GM12878 (cell line): Measurements from ENCODE around the gene TACR2. TPM values are rescaled to one million over a fixed set of nuclear protein-coding genes. Genes with fewer than 3 reads are reported as not detected.

ENCODE experiments used
- ATAC-seq: fragments of 200-7000 bp; cut with Tn5 transposase; 3 replicates; pipeline ENCODE4 v1.9.1; 2020; ENCODE audit warnings: mild to moderate bottlenecking, moderate library complexity
- BruUV-seq: library from RNA; stranded (reverse); fragments of 400-500 nt; replicated peaks from 2 replicates; lab custom pipeline; 2021; lab: Mats Ljungman, UMichigan
- CTCF ChIA-PET: fragments of 300-600 bp; sonication (Branson Sonifier 250); formaldehyde crosslinking; extraction: SDS; loops from one replicate; lab custom pipeline; 2021; ENCODE audit warnings: inconsistent platforms; lab: Yijun Ruan, JAX
- POLR2A ChIA-PET: fragments of 350-600 bp; formaldehyde crosslinking; extraction: SDS; loops from one replicate; lab custom pipeline; 2021; ENCODE audit warnings: inconsistent platforms; lab: Charles Lee
- RAD21 ChIA-PET: fragments of 300-600 bp; sonication (Branson Sonifier 250); formaldehyde crosslinking; loops from one replicate; lab custom pipeline; 2023; ENCODE audit warnings: antibody characterized with exemption; ENCODE audit not compliant: unreplicated experiment; lab: Charles Lee
- SMC1A ChIA-PET: fragments of 300-600 bp; sonication (Branson Sonifier 250); formaldehyde crosslinking; loops from one replicate; lab custom pipeline; 2023; ENCODE audit not compliant: unreplicated experiment, uncharacterized antibody; lab: Charles Lee
- DNase-seq: peaks from one replicate; pipeline ENCODE4 v3.0.0-alpha.2; 2011; ENCODE audit warnings: low read depth, low spot score
- FAIRE-seq: peaks from 3 replicates; lab custom pipeline; 2011; peaks lifted over from hg19 to GRCh38; lab: Jason Lieb, UNC
- H2AFZ ChIP-seq: 2 replicates; pipeline ENCODE4 v1.6.0; 2011; ENCODE audit warnings: low read depth, low read length, control low read depth; ENCODE audit not compliant: control insufficient read depth
- H3K27ac ChIP-seq: 2 replicates; pipeline ENCODE4 v1.5.1; 2011; ENCODE audit warnings: control low read depth; ENCODE audit not compliant: control insufficient read depth, insufficient read depth
- H3K27me3 ChIP-seq, 2 experiments: replicated peaks in 1 of 2; 2 replicates each; pipeline versions ENCODE4 v1.6.0 to v1.6.1; 2011; ENCODE audit warnings: low read length in 1 of 2; ENCODE audit not compliant: control insufficient read depth in 2 of 2, insufficient read depth in 2 of 2
- H3K36me3 ChIP-seq, 2 experiments: 2 replicates each; pipeline ENCODE4 v1.5.1; 2011; ENCODE audit warnings: low read length in 1 of 2; ENCODE audit not compliant: control insufficient read depth in 2 of 2, insufficient read depth in 2 of 2
- H3K4me1 ChIP-seq: 2 replicates; pipeline ENCODE4 v1.6.1; 2011; ENCODE audit warnings: mild to moderate bottlenecking, low read length, moderate library complexity, mixed read lengths; ENCODE audit not compliant: control insufficient read depth, insufficient read depth
- H3K4me2 ChIP-seq: 2 replicates; pipeline ENCODE4 v1.6.0; 2011; ENCODE audit warnings: control low read depth; ENCODE audit not compliant: control insufficient read depth, insufficient read depth
- H3K4me3 ChIP-seq: fragments of 200-600 bp; sonication (generic); 2 replicates; pipeline ENCODE4 v1.5.1; 2016
- H3K79me2 ChIP-seq: 2 replicates; pipeline ENCODE4 v1.6.0; 2011; ENCODE audit warnings: low read length; ENCODE audit not compliant: control insufficient read depth, insufficient read depth
- H3K9ac ChIP-seq: 2 replicates; pipeline ENCODE4 v1.8.0; 2011; ENCODE audit warnings: low read length, control low read depth, mixed read lengths; ENCODE audit not compliant: control insufficient read depth, insufficient read depth
- H3K9me3 ChIP-seq: replicated peaks from 3 replicates; pipeline ENCODE4 v1.5.1; 2011; ENCODE audit warnings: mild to moderate bottlenecking, low read length; ENCODE audit not compliant: control insufficient read depth, insufficient read depth
- H4K20me1 ChIP-seq: 2 replicates; pipeline ENCODE4 v1.6.0; 2011; ENCODE audit not compliant: control insufficient read depth, insufficient read depth
- POLR2AphosphoS5 ChIP-seq: IDR thresholded peaks from 2 replicates; pipeline ENCODE4 v1.6.1; 2011; ENCODE audit warnings: mild to moderate bottlenecking, low read length, inconsistent platforms
- STAT3 ChIP-seq: IDR thresholded peaks from 2 replicates; pipeline ENCODE4 v1.6.1; 2011; ENCODE audit warnings: low read depth, low read length, improper control_type of control experiment
- ZBTB11 ChIP-seq: fragments of 450-650 bp; formaldehyde crosslinking; IDR thresholded peaks from 2 replicates; pipeline ENCODE4 v1.5.0; 2022; ENCODE audit warnings: mild to moderate bottlenecking, missing genetic modification characterization
- ZSCAN29 ChIP-seq: fragments of 450-650 bp; IDR thresholded peaks from 2 replicates; pipeline ENCODE4 v1.6.1; 2017; ENCODE audit warnings: mild to moderate bottlenecking, moderate library complexity
- WGBS: methylation state at CpG from one replicate; pipeline ENCODE4 v1.1.6; 2016; ENCODE audit warnings: low lambda C conversion rate; ENCODE audit not compliant: insufficient replicate concordance, insufficient coverage; ENCODE audit errors: missing lambda C conversion rate; 5-methylcytosine and 5-hydroxymethylcytosine counted together
- in situ Hi-C: fragments of 300-500 bp; cut with MboI; formaldehyde crosslinking; loops from 9 replicates; pipeline ENCODE4 v1.14.3; 2018; ENCODE audit warnings: mixed read lengths
- intact Hi-C: fragments of 100-400 bp; cut with micrococcal nuclease; formaldehyde crosslinking; loops from one replicate; pipeline ENCODE4 v1.14.2; 2022; ENCODE audit not compliant: unreplicated experiment
- polyA plus RNA-seq, 11 experiments: library from polyadenylated mRNA; depleted of rRNA in 4 of 11; unstranded in 6 of 11; stranded (reverse) in 5 of 11; fragments of >200 nt; fragmentation: Nextera tagmentation in 4 of 11; fragmentation: Illumina TruSeq in 1 of 11; extraction: Ambion mirVana in 4 of 11; extraction: Trizol in 1 of 11; gene quantifications; 1 replicate in 1 of 11; 2 replicates in 10 of 11; pipeline versions ENCODE4 v1.2.1 to v1.2.3, GENCODE V29; 2011 to 2016; ENCODE audit warnings: inconsistent platforms in 2 of 11, missing spikeins in 2 of 11, low read depth in 1 of 11
- total RNA-seq, 4 experiments: library from RNA; depleted of rRNA in 3 of 4; stranded (reverse); fragments of >200 nt in 3 of 4; fragmentation: Illumina TruSeq in 1 of 4; extraction: Trizol in 1 of 4; gene quantifications; 2 replicates each; pipeline versions ENCODE4 v1.2.1 to v1.2.3, GENCODE V29; 2013 to 2021

The TACR2 gene
- total and polyA plus RNA-seq, 10 of the 15 experiments (the other 5 are each of a cell fraction or from before 2014, with no cell fraction given): 0.11 TPM; not detected in 9

DNA sequence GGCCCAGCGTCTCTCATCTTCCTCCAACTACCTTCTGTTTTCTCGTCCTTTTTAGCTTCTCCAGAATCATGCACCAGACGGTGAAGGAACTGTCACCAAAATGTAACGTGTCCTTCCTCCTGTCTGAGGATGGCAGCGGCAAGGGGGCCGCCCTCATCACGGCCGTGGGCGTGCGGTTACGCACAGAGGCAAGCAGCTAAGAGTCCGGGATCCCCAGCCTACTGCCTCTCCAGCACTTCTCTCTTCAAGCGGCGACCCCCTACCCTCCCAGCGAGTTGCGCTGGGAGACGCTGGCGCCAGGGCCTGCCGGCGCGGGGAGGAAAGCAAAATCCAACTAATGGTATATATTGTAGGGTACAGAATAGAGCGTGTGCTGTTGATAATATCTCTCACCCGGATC is 15.8 kb downstream of the TACR2 start:
- no TSS peak for BruUV-seq
- CTCF ChIA-PET: no interaction called here
- SMC1A ChIA-PET: no interaction called here

More for the DNA sequence above, 15.8 kb downstream of the TACR2 start:
- Histone ChIP-seq H3K4me1 (no peaks in the 10 kb centered on the region), H4K20me1 (no peaks in the 10 kb centered on the region), H3K4me3 (no peak overlapping the region), H3K79me2 (no peaks in the 10 kb centered on the region), H3K9me3 (no peaks in the 10 kb centered on the region), H2AFZ (no peak overlapping the region), H3K9ac (no peak overlapping the region), H3K27ac (no peak overlapping the region), H3K36me3 (peaks cover 6 to 13% of the 10 kb centered on the region in 2 experiments; a peak in 3 of 4 replicates), H3K4me2 (no peak overlapping the region), H3K27me3 (no peaks in the 10 kb centered on the region)
- in situ Hi-C loops: loop anchor here (5.0 to 10.0 kb wide), 2 partner anchors 169 to 406 kb away; no protein-coding TSS in a partner anchor
- FAIRE-seq: no peak
- RAD21 ChIA-PET: no interaction called here
- POLR2A ChIA-PET: no interaction called here
- DNase-seq: no peak
- 0 out of 2 replicates have a peak, but pooled peaks have one; percentile 19 for TF ChIP-seq POLR2AphosphoS5
- TF ChIP-seq ZSCAN29: no peak
- TF ChIP-seq ZBTB11 (CRISPR knock-in tag): no peak
- TF ChIP-seq STAT3: no peak
- no peak for ATAC-seq
- 99% methylated on average over 23 of the region's 23 CpGs for WGBS
- intact Hi-C loops: no loop called here
